Subcutaneous adipose tissue (tissue), 4 donors: ENCODE data around the gene BRDT. TPM values are rescaled to one million over a fixed set of nuclear protein-coding genes. Genes with fewer than 3 reads are reported as not detected.

Source experiments
- total RNA-seq, 4 donors: library from RNA; depleted of rRNA; stranded (reverse); fragments of >200 nt; gene quantifications; one replicate each; pipeline ENCODE4 v1.1.0, GENCODE V29; 2016
- TF ChIP-seq, protein P1 (sequence below): fragments of 450-650 bp; IDR thresholded peaks from one replicate; pipeline ENCODE4 v1.5.1; 2016; ENCODE audit warnings: low read depth, mild to moderate bottlenecking, control low read depth, antibody characterized with exemption, moderate library complexity

The BRDT gene
- total RNA-seq, 4 donors from 2014 or later = 1.8 TPM; not detected in 3

DNA sequence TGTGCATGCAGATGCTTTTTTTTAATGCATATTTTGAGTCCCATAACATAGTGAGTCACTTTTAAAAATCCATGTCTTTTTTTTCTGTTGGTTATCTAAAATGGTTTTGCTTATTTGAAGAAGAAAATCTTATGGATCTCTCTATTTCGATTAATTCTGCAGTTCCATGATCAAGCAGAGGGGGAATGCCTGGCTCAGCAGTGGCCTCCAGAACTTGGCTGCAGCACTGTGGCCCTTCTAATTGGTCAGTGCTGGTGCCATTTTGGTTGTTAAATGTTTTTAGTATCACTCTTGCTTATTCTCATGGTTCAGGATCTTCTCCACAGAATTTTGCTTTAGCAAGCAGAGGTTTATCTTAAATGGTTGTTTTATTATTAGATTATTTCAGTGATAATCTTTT is 91.8 kb downstream of the BRDT start:
- TF ChIP-seq, protein P1, sequence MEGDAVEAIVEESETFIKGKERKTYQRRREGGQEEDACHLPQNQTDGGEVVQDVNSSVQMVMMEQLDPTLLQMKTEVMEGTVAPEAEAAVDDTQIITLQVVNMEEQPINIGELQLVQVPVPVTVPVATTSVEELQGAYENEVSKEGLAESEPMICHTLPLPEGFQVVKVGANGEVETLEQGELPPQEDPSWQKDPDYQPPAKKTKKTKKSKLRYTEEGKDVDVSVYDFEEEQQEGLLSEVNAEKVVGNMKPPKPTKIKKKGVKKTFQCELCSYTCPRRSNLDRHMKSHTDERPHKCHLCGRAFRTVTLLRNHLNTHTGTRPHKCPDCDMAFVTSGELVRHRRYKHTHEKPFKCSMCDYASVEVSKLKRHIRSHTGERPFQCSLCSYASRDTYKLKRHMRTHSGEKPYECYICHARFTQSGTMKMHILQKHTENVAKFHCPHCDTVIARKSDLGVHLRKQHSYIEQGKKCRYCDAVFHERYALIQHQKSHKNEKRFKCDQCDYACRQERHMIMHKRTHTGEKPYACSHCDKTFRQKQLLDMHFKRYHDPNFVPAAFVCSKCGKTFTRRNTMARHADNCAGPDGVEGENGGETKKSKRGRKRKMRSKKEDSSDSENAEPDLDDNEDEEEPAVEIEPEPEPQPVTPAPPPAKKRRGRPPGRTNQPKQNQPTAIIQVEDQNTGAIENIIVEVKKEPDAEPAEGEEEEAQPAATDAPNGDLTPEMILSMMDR = no peak

DNA sequence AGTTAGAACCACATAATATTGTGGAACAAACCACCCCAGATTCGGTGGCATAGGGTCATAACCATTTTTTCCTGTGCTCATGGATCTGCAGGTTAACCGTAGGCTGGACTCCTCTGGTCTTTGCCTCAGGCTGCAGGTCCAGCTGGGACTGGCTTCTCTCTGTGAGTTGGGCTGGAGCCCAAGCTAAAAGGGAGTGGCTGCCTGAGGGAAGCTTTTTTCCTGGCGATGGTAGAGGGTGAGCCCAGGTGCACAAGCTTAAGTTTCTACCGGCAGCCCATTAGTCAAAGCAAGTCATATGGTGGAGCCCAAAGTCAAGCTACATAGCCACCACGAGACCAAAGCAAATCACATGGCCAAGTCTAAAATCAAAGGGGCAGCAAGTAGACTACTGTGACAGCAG is 94.4 kb downstream of the BRDT start:
- TF ChIP-seq, protein P1 = no peak

DNA sequence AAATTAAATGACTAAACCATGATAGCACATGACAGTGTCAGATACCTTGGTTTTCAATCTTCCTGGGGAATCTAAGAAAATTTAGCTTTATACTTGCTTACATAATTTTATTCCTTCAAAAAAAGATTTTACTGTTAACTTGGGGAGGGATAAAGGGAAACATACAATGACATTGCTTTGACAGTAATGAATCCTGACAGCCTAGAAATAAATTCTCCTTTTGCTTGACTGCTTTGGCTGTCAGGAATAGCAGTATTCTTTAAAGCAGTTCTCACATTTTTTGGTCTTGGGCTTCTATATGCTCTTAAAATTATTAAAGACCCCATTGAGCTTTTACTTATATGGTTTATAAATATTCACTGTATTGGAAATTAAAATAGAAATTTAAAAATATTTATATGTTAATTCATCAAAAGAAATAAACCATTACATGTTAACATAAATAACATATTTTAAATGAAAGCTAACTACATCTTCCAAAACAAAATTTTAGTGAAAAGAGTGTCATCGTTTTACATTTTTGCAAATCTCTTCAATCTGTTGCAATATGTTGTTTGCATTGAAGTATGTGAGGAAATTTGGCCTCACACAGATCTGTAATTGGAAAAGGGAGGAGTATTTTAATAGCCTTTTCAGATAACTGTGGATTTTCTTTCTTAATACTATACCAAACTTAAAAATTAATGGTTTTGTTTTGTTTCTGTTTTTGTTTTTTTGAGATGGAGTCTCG is 96.7 kb downstream of the BRDT start:
- TF ChIP-seq, protein P1 = no peak

DNA sequence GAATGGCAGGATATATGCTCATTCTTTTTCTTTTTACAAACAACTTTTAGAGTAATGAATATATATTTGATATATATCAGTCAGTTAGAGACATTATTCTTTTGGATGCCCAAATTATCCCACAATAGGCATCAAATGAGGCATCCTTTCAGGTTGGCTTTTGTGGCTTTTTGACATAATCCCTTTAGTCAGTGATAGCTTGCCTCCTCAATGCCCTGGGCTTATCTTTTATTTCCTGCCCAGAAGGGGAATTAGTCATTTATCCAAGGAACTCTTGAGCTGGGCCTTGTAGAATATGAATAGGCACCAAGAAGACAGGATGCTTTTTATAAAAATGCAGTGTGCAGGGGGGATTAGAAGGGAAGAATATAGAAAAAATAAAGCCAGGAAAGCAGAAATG is 102.7 kb downstream of the BRDT start:
- TF ChIP-seq, protein P1 = no peak

Other genes starting within 250 kb of the BRDT start
- 100 to 1,000 TPM; 206 to 374 (median 284) TPM for gene TGFBR3, start 63.2 kb upstream of the BRDT start, total RNA-seq
- under 1 TPM in 1 of 4 donors, not detected in 3; 0.34 TPM for gene EPHX4, start 80.6 kb downstream of the BRDT start, total RNA-seq
- not detected for gene SETSIP, start 126.0 kb downstream of the BRDT start, total RNA-seq
- gene BTBD8, start 130.9 kb downstream of the BRDT start, total RNA-seq = 10 to 100 TPM in 3 of 4 donors, 1 to 10 TPM in 1; 6.4 to 14.1 (median 12.9) TPM